Measurements from ENCODE around the gene INS. TPM values are rescaled to one million over a fixed set of nuclear protein-coding genes. Genes with fewer than 3 reads are reported as not detected.

Gene INS
- total and polyA plus RNA-seq, 2 of the 13 experiments (the other 11 are each of a cell fraction or from before 2014, with no cell fraction given): not detected

GRCh38 chr11:2133241-2134021, 27.6 kb downstream of the INS start (continued):
- TF ChIP-seq TBX3 (IDR thresholded peaks at IDR 0.05; ENCODE audit: borderline replicate concordance) (no peak), AFF4 (CRISPR knock-in tag; IDR thresholded peaks at IDR 0.05) (peak; percentile 91), ZNF318 (CRISPR knock-in tag; IDR thresholded peaks at IDR 0.05) (no peak), MLXIP (CRISPR knock-in tag; IDR thresholded peaks at IDR 0.05; ENCODE audit: borderline replicate concordance) (no peak), MYC (CRISPR knock-in tag; IDR thresholded peaks at IDR 0.05; ENCODE audit: borderline replicate concordance) (0 out of 2 replicates have a peak, but pooled peaks have one; percentile 6), FOXA3 (CRISPR knock-in tag; IDR thresholded peaks at IDR 0.05) (no peak), TBP (CRISPR knock-in tag; IDR thresholded peaks at IDR 0.05) (no peak), JUND (CRISPR knock-in tag; IDR thresholded peaks at IDR 0.05) (peak; percentile 71; the same call in 1 of the 2 replicates), ZNF781 (CRISPR knock-in tag; IDR thresholded peaks at IDR 0.05; ENCODE audit: borderline replicate concordance, not compliant biosample characterization) (no peak), TOE1 (CRISPR knock-in tag; IDR thresholded peaks at IDR 0.05) (no peak), ZNF446 (CRISPR knock-in tag; IDR thresholded peaks at IDR 0.05) (peak; percentile 35; the same call in 1 of the 2 replicates), LBX2 (CRISPR knock-in tag; IDR thresholded peaks at IDR 0.05; ENCODE audit: borderline replicate concordance) (no peak)

Data from HepG2 (cell line).